Measurements from ENCODE around the gene GTPBP10.

GTPBP10 gene

GRCh38 chr7:90402785-90403173 is 56.3 kb downstream of the GTPBP10 start:
- Histone ChIP-seq H3K4me1 (ENCODE audit: control insufficient read depth, insufficient read depth, low read length, poor library complexity, severe bottlenecking) (no peaks in the 10 kb centered on the region), H3K36me3 (ENCODE audit: control insufficient read depth, insufficient read depth, low read length) (no peaks in the 10 kb centered on the region), H3K27ac (ENCODE audit: insufficient read depth, low read length, poor library complexity, severe bottlenecking) (no peak overlapping the region), H3K27me3 (replicated peaks; ENCODE audit: control insufficient read depth, insufficient read depth, low read length, poor library complexity, severe bottlenecking) (no peaks in the 10 kb centered on the region), H3K4me3 (ENCODE audit: insufficient read depth, low read depth, low read length, poor library complexity, severe bottlenecking) (peak overlapping the region; percentile 67), H3K9me3 (ENCODE audit: control insufficient read depth, low read length) (no peaks in the 10 kb centered on the region)
- no peak for DNase-seq

GRCh38 chr7:90403174-90404113 is 56.9 kb downstream of the GTPBP10 start, which contains the start of gene CLDN12:
TSS of gene CLDN12 (plus strand) at chr7:90403461. CDS start at chr7:90412677, 9,216 bp downstream.
- H3K4me3 ChIP-seq (ENCODE audit: insufficient read depth, low read depth, low read length, poor library complexity, severe bottlenecking), result peak within 1 kb of the TSS; percentile 67
- H3K9me3 ChIP-seq (ENCODE audit: control insufficient read depth, low read length), result no peaks in the 10 kb centered on the region
- DNase-seq, result peak; percentile 64 to 70 (median 69)
- H3K36me3 ChIP-seq (ENCODE audit: control insufficient read depth, insufficient read depth, low read length), result no peaks in the 10 kb centered on the region
- no peaks in the 10 kb centered on the region for H3K27me3 ChIP-seq (replicated peaks; ENCODE audit: control insufficient read depth, insufficient read depth, low read length, poor library complexity, severe bottlenecking)
- H3K27ac ChIP-seq (ENCODE audit: insufficient read depth, low read length, poor library complexity, severe bottlenecking), result peak within 1 kb of the TSS; percentile 59
- no peaks in the 10 kb centered on the region for H3K4me1 ChIP-seq (ENCODE audit: control insufficient read depth, insufficient read depth, low read length, poor library complexity, severe bottlenecking)

GRCh38 chr7:90404777-90405176 is 58.3 kb downstream of the GTPBP10 start:
- Histone ChIP-seq H3K4me3 (ENCODE audit: insufficient read depth, low read depth, low read length, poor library complexity, severe bottlenecking) (peak overlapping the region; percentile 67), H3K36me3 (ENCODE audit: control insufficient read depth, insufficient read depth, low read length) (no peaks in the 10 kb centered on the region), H3K27me3 (replicated peaks; ENCODE audit: control insufficient read depth, insufficient read depth, low read length, poor library complexity, severe bottlenecking) (no peaks in the 10 kb centered on the region), H3K4me1 (ENCODE audit: control insufficient read depth, insufficient read depth, low read length, poor library complexity, severe bottlenecking) (no peaks in the 10 kb centered on the region), H3K27ac (ENCODE audit: insufficient read depth, low read length, poor library complexity, severe bottlenecking) (no peak overlapping the region), H3K9me3 (ENCODE audit: control insufficient read depth, low read length) (no peaks in the 10 kb centered on the region)
- DNase-seq, result no peak

- Histone ChIP-seq H3K4me1 (ENCODE audit: control insufficient read depth, insufficient read depth, low read length, poor library complexity, severe bottlenecking) (no peaks in the 10 kb centered on the region), H3K9me3 (ENCODE audit: control insufficient read depth, low read length) (no peaks in the 10 kb centered on the region), H3K36me3 (ENCODE audit: control insufficient read depth, insufficient read depth, low read length) (no peaks in the 10 kb centered on the region), H3K4me3 (ENCODE audit: insufficient read depth, low read depth, low read length, poor library complexity, severe bottlenecking) (no peak overlapping the region), H3K27ac (ENCODE audit: insufficient read depth, low read length, poor library complexity, severe bottlenecking) (no peak overlapping the region), H3K27me3 (replicated peaks; ENCODE audit: control insufficient read depth, insufficient read depth, low read length, poor library complexity, severe bottlenecking) (no peaks in the 10 kb centered on the region)
- no peak for DNase-seq
These were observed 60.9 kb downstream of the GTPBP10 start for GRCh38 chr7:90407484-90407821.

GRCh38 chr7:90408142-90408541 is 61.6 kb downstream of the GTPBP10 start:
- no peaks in the 10 kb centered on the region for H3K4me1 ChIP-seq (ENCODE audit: control insufficient read depth, insufficient read depth, low read length, poor library complexity, severe bottlenecking)
- DNase-seq, result no peak
- no peaks in the 10 kb centered on the region for H3K27me3 ChIP-seq (replicated peaks; ENCODE audit: control insufficient read depth, insufficient read depth, low read length, poor library complexity, severe bottlenecking)
- no peaks in the 10 kb centered on the region for H3K9me3 ChIP-seq (ENCODE audit: control insufficient read depth, low read length)
- H3K36me3 ChIP-seq (ENCODE audit: control insufficient read depth, insufficient read depth, low read length), result no peaks in the 10 kb centered on the region
- no peak overlapping the region for H3K27ac ChIP-seq (ENCODE audit: insufficient read depth, low read length, poor library complexity, severe bottlenecking)
- H3K4me3 ChIP-seq (ENCODE audit: insufficient read depth, low read depth, low read length, poor library complexity, severe bottlenecking), result no peak overlapping the region

- Histone ChIP-seq H3K36me3 (ENCODE audit: control insufficient read depth, insufficient read depth, low read length) (no peaks in the 10 kb centered on the region), H3K27me3 (replicated peaks; ENCODE audit: control insufficient read depth, insufficient read depth, low read length, poor library complexity, severe bottlenecking) (no peaks in the 10 kb centered on the region), H3K9me3 (ENCODE audit: control insufficient read depth, low read length) (no peaks in the 10 kb centered on the region), H3K4me1 (ENCODE audit: control insufficient read depth, insufficient read depth, low read length, poor library complexity, severe bottlenecking) (no peaks in the 10 kb centered on the region), H3K27ac (ENCODE audit: insufficient read depth, low read length, poor library complexity, severe bottlenecking) (no peak overlapping the region), H3K4me3 (ENCODE audit: insufficient read depth, low read depth, low read length, poor library complexity, severe bottlenecking) (no peak overlapping the region)
- no peak for DNase-seq
These were observed 63.2 kb downstream of the GTPBP10 start for GRCh38 chr7:90409667-90410066.

GRCh38 chr7:90411510-90411909 is 65.0 kb downstream of the GTPBP10 start:
- no peak overlapping the region for H3K27ac ChIP-seq (ENCODE audit: insufficient read depth, low read length, poor library complexity, severe bottlenecking)
- H3K27me3 ChIP-seq (replicated peaks; ENCODE audit: control insufficient read depth, insufficient read depth, low read length, poor library complexity, severe bottlenecking), result no peaks in the 10 kb centered on the region
- H3K4me1 ChIP-seq (ENCODE audit: control insufficient read depth, insufficient read depth, low read length, poor library complexity, severe bottlenecking), result no peaks in the 10 kb centered on the region
- DNase-seq, result no peak
- no peaks in the 10 kb centered on the region for H3K36me3 ChIP-seq (ENCODE audit: control insufficient read depth, insufficient read depth, low read length)
- no peak overlapping the region for H3K4me3 ChIP-seq (ENCODE audit: insufficient read depth, low read depth, low read length, poor library complexity, severe bottlenecking)
- no peaks in the 10 kb centered on the region for H3K9me3 ChIP-seq (ENCODE audit: control insufficient read depth, low read length)

- H3K9me3 ChIP-seq (ENCODE audit: control insufficient read depth, low read length), result no peaks in the 10 kb centered on the region
- no peaks in the 10 kb centered on the region for H3K27me3 ChIP-seq (replicated peaks; ENCODE audit: control insufficient read depth, insufficient read depth, low read length, poor library complexity, severe bottlenecking)
- H3K36me3 ChIP-seq (ENCODE audit: control insufficient read depth, insufficient read depth, low read length), result no peaks in the 10 kb centered on the region
- DNase-seq, result no peak
- no peaks in the 10 kb centered on the region for H3K4me1 ChIP-seq (ENCODE audit: control insufficient read depth, insufficient read depth, low read length, poor library complexity, severe bottlenecking)
- no peak overlapping the region for H3K27ac ChIP-seq (ENCODE audit: insufficient read depth, low read length, poor library complexity, severe bottlenecking)
- H3K4me3 ChIP-seq (ENCODE audit: insufficient read depth, low read depth, low read length, poor library complexity, severe bottlenecking), result no peak overlapping the region
These were observed 66.1 kb downstream of the GTPBP10 start for GRCh38 chr7:90412458-90413184.

GRCh38 chr7:90413185-90413528 is 66.6 kb downstream of the GTPBP10 start:
- Histone ChIP-seq H3K4me3 (ENCODE audit: insufficient read depth, low read depth, low read length, poor library complexity, severe bottlenecking) (no peak overlapping the region), H3K27ac (ENCODE audit: insufficient read depth, low read length, poor library complexity, severe bottlenecking) (no peak overlapping the region), H3K36me3 (ENCODE audit: control insufficient read depth, insufficient read depth, low read length) (no peaks in the 10 kb centered on the region), H3K9me3 (ENCODE audit: control insufficient read depth, low read length) (no peaks in the 10 kb centered on the region), H3K4me1 (ENCODE audit: control insufficient read depth, insufficient read depth, low read length, poor library complexity, severe bottlenecking) (no peaks in the 10 kb centered on the region), H3K27me3 (replicated peaks; ENCODE audit: control insufficient read depth, insufficient read depth, low read length, poor library complexity, severe bottlenecking) (no peaks in the 10 kb centered on the region)
- no peak for DNase-seq

- DNase-seq, result no peak
- no peaks in the 10 kb centered on the region for H3K36me3 ChIP-seq (ENCODE audit: control insufficient read depth, insufficient read depth, low read length)
- no peaks in the 10 kb centered on the region for H3K4me1 ChIP-seq (ENCODE audit: control insufficient read depth, insufficient read depth, low read length, poor library complexity, severe bottlenecking)
- H3K27me3 ChIP-seq (replicated peaks; ENCODE audit: control insufficient read depth, insufficient read depth, low read length, poor library complexity, severe bottlenecking), result no peaks in the 10 kb centered on the region
- no peaks in the 10 kb centered on the region for H3K9me3 ChIP-seq (ENCODE audit: control insufficient read depth, low read length)
- no peak overlapping the region for H3K27ac ChIP-seq (ENCODE audit: insufficient read depth, low read length, poor library complexity, severe bottlenecking)
- no peak overlapping the region for H3K4me3 ChIP-seq (ENCODE audit: insufficient read depth, low read depth, low read length, poor library complexity, severe bottlenecking)
These were observed 75.1 kb downstream of the GTPBP10 start for GRCh38 chr7:90421651-90422050.
